CD14-positive monocyte (primary cell): ENCODE results near the gene ORAI1. TPM values are rescaled to one million over a fixed set of nuclear protein-coding genes. Genes with fewer than 3 reads are reported as not detected.

Experiments used
- DNase-seq, 3 donors: peaks; one replicate each; pipeline ENCODE4 v3.0.0-alpha.2; 2011 to 2022
- H2AFZ ChIP-seq: 2 replicates; pipeline ENCODE4 v1.6.0; 2012; ENCODE audit warnings: mild to moderate bottlenecking, low read depth, low read length, inconsistent platforms; ENCODE audit not compliant: insufficient read depth, poor library complexity, severe bottlenecking
- H3K27ac ChIP-seq, 2 donors: 1 replicate in 1 of 2; 2 replicates in 1 of 2; pipeline ENCODE4 v1.5.1; 2012 to 2013; ENCODE audit warnings: low read length in 2 of 2, control low read depth in 1 of 2, inconsistent platforms in 1 of 2, low read depth in 1 of 2, mild to moderate bottlenecking in 1 of 2
- H3K27me3 ChIP-seq, 2 donors: one replicate each; pipeline versions ENCODE4 v1.6.0 to v1.6.1; 2011 to 2013; ENCODE audit warnings: low read length in 2 of 2; ENCODE audit not compliant: control insufficient read depth in 2 of 2, insufficient read depth in 2 of 2
- H3K36me3 ChIP-seq, 2 donors: replicated peaks in 1 of 2; 1 replicate in 1 of 2; 2 replicates in 1 of 2; pipeline versions ENCODE4 v1.5.1 to v1.6.1; 2012 to 2013; ENCODE audit warnings: low read length in 2 of 2, control low read depth in 1 of 2, inconsistent platforms in 1 of 2, mild to moderate bottlenecking in 1 of 2; ENCODE audit not compliant: insufficient read depth in 2 of 2, control insufficient read depth in 1 of 2
- H3K4me1 ChIP-seq, 2 donors: 1 replicate in 1 of 2; 2 replicates in 1 of 2; pipeline versions ENCODE4 v1.5.1 to v1.6.1; 2012 to 2013; ENCODE audit warnings: low read length in 2 of 2, control low read depth in 1 of 2, inconsistent platforms in 1 of 2, mild to moderate bottlenecking in 1 of 2, moderate library complexity in 1 of 2; ENCODE audit not compliant: insufficient read depth in 2 of 2, control insufficient read depth in 1 of 2
- H3K4me2 ChIP-seq: replicated peaks from 2 replicates; pipeline ENCODE3; 2012; ENCODE audit warnings: low read length, moderate library complexity, mild to moderate bottlenecking; ENCODE audit not compliant: poor library complexity, severe bottlenecking; ENCODE audit errors: extremely low read depth
- H3K4me3 ChIP-seq, 3 experiments: fragments of 200-600 bp in 1 of 3; sonication (generic) in 1 of 3; replicated peaks in 1 of 3; 1 replicate in 2 of 3; 2 replicates in 1 of 3; pipeline ENCODE4 v1.5.1; 2011 to 2013; ENCODE audit warnings: low read length in 3 of 3, mild to moderate bottlenecking in 3 of 3, control low read depth in 2 of 3, low read depth in 2 of 3, inconsistent platforms in 1 of 3, moderate library complexity in 1 of 3
- H3K79me2 ChIP-seq: 2 replicates; pipeline ENCODE4 v1.6.0; 2012; ENCODE audit warnings: mild to moderate bottlenecking, control low read depth, inconsistent platforms, low read length, moderate library complexity; ENCODE audit not compliant: insufficient read depth
- H3K9ac ChIP-seq: 2 replicates; pipeline ENCODE4 v1.6.0; 2017; ENCODE audit warnings: low read length, mild to moderate bottlenecking; ENCODE audit not compliant: insufficient read depth, poor library complexity, severe bottlenecking
- H3K9me3 ChIP-seq, 2 donors: replicated peaks in 1 of 2; 1 replicate in 1 of 2; 2 replicates in 1 of 2; pipeline versions ENCODE4 v1.5.1 to v1.6.1; 2012 to 2013; ENCODE audit warnings: low read length in 2 of 2, control low read depth in 1 of 2; ENCODE audit not compliant: control insufficient read depth in 1 of 2, insufficient read depth in 1 of 2
- H4K20me1 ChIP-seq: 2 replicates; pipeline ENCODE4 v1.6.0; 2012; ENCODE audit warnings: mild to moderate bottlenecking, low read length, control low read depth, moderate library complexity; ENCODE audit not compliant: insufficient read depth
- H3K27ac Mint-ChIP-seq, 7 donors: one replicate each; pipeline ENCODE4 v1.8.0; 2020; ENCODE audit warnings: mild to moderate bottlenecking in 7 of 7, mixed read lengths in 7 of 7, moderate library complexity in 6 of 7, inconsistent platforms in 2 of 7
- H3K27me3 Mint-ChIP-seq, 3 donors: one replicate each; pipeline ENCODE4 v1.8.0; 2021 to 2022; ENCODE audit warnings: low read depth in 3 of 3, mild to moderate bottlenecking in 3 of 3, mixed read lengths in 3 of 3, moderate library complexity in 3 of 3, inconsistent platforms in 1 of 3
- H3K36me3 Mint-ChIP-seq, 2 donors: one replicate each; pipeline ENCODE4 v1.8.0; 2020; ENCODE audit warnings: mixed read lengths in 2 of 2, inconsistent platforms in 1 of 2, mild to moderate bottlenecking in 1 of 2
- H3K4me1 Mint-ChIP-seq: one replicate; pipeline ENCODE4 v1.8.0; 2020; ENCODE audit warnings: mild to moderate bottlenecking, mixed read lengths
- H3K4me3 Mint-ChIP-seq, 2 donors: one replicate each; pipeline ENCODE4 v1.8.0; 2020; ENCODE audit warnings: mild to moderate bottlenecking in 2 of 2, mixed read lengths in 2 of 2, moderate library complexity in 1 of 2
- H3K9me3 Mint-ChIP-seq, 7 donors: one replicate each; pipeline ENCODE4 v1.8.0; 2020 to 2022; ENCODE audit warnings: mixed read lengths in 7 of 7, mild to moderate bottlenecking in 6 of 7, moderate library complexity in 6 of 7, inconsistent platforms in 2 of 7
- WGBS: methylation state at CpG from one replicate; pipeline ENCODE4 v1.1.5; 2013; ENCODE audit warnings: missing lambda C conversion rate; ENCODE audit not compliant: insufficient coverage; 5-methylcytosine and 5-hydroxymethylcytosine counted together
- intact Hi-C, 2 donors: fragments of 100-400 bp; cut with micrococcal nuclease; formaldehyde crosslinking; loops; one replicate each; pipeline versions ENCODE4 v1.15.0 to v1.15.1; 2023
- polyA plus RNA-seq, 3 donors: library from polyadenylated mRNA; depleted of rRNA in 1 of 3; unstranded in 2 of 3; stranded (reverse) in 1 of 3; fragments of 300-500 nt in 2 of 3; fragments of >200 nt in 1 of 3; fragmentation: Illumina TruSeq in 2 of 3; gene quantifications; 1 replicate in 2 of 3; 2 replicates in 1 of 3; pipeline ENCODE4 v1.2.3, GENCODE V29; 2012 to 2021
- TF ChIP-seq, protein P1 (sequence below): fragments of 200-600 bp; IDR thresholded peaks from one replicate; pipeline ENCODE4 v1.8.0; 2022; ENCODE audit warnings: antibody characterized with exemption, mild to moderate bottlenecking

ORAI1 gene
- polyA plus RNA-seq, 3 donors, result 36.4 to 77.9 (median 54.6) TPM

DNA sequence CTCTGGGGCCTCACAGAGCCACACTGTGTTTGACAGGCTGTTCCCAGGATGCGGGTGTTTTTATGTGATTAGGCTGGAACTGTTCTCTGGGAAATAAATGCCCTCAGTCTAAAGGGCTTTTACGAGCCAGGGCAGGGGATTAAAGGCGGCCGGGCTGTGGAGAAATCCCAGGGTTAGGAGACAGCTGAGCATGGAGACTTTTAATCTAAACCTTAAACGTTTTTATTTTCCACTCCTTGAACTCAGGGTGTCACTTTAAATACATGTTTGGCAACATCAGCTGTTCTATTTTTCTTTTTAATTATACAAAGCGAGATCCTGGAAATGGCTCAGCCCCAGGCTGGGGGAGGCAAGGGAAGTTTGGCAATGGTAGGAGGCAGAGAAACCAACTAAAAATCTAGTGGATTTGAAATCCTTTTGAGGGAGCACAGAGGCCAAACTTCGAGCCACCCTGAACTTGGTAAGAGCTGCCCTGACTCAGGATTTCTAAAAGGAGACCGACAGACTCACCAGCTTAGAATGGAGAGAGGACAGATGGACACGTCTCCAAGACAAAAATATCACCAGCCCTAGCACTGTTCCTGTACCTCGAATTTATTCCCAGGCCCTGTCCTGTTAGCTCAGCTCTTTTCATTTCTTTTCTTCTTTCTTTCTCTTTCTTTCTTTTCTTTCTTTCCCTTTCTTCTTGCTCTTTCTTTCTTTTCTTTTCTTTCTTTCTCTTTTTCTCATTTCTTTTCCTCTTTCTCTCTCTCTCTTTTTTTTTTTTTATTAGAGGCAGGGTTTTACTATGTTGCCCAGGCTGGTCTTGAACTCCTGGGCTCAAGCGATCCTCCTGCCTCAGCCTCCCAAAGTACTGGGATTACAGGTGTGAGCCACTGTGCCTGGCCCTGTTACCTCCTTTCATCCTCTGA lies 15.8 kb upstream of the ORAI1 start:
- Mint-ChIP-seq H3K9me3 (peaks cover 6 to 12% (median 9%) of the 10 kb centered on the region in 7 donors), H3K36me3 (no peaks in the 10 kb centered on the region), H3K27ac (peak overlapping the region in 1 of 7 donors; percentile 42), H3K4me1 (peaks cover 9% of the 10 kb centered on the region), H3K27me3 (peaks cover 0 to 5% (median 2%) of the 10 kb centered on the region in 3 donors), H3K4me3 (no peak overlapping the region)
- Histone ChIP-seq H4K20me1 (no peaks in the 10 kb centered on the region), H3K9ac (no peak overlapping the region), H3K9me3 (peaks cover 0 to 7% of the 10 kb centered on the region in 2 donors), H3K27me3 (no peaks in the 10 kb centered on the region), H3K79me2 (no peaks in the 10 kb centered on the region), H3K27ac (no peak overlapping the region), H3K4me1 (peaks cover 0 to 6% of the 10 kb centered on the region in 2 donors), H3K4me3 (no peak overlapping the region), H2AFZ (no peak overlapping the region), H3K4me2 (no peak overlapping the region), H3K36me3 (no peaks in the 10 kb centered on the region)
- 100% methylated on average over 5 of the region's 11 CpGs for WGBS
- intact Hi-C loops, result loop anchor here in 1 of 2 donors (5.0 kb wide), 1 partner anchor 33 kb away; no protein-coding TSS in a partner anchor
- TF ChIP-seq, protein P1, sequence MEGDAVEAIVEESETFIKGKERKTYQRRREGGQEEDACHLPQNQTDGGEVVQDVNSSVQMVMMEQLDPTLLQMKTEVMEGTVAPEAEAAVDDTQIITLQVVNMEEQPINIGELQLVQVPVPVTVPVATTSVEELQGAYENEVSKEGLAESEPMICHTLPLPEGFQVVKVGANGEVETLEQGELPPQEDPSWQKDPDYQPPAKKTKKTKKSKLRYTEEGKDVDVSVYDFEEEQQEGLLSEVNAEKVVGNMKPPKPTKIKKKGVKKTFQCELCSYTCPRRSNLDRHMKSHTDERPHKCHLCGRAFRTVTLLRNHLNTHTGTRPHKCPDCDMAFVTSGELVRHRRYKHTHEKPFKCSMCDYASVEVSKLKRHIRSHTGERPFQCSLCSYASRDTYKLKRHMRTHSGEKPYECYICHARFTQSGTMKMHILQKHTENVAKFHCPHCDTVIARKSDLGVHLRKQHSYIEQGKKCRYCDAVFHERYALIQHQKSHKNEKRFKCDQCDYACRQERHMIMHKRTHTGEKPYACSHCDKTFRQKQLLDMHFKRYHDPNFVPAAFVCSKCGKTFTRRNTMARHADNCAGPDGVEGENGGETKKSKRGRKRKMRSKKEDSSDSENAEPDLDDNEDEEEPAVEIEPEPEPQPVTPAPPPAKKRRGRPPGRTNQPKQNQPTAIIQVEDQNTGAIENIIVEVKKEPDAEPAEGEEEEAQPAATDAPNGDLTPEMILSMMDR, result no peak
- DNase-seq, result no peak

DNA sequence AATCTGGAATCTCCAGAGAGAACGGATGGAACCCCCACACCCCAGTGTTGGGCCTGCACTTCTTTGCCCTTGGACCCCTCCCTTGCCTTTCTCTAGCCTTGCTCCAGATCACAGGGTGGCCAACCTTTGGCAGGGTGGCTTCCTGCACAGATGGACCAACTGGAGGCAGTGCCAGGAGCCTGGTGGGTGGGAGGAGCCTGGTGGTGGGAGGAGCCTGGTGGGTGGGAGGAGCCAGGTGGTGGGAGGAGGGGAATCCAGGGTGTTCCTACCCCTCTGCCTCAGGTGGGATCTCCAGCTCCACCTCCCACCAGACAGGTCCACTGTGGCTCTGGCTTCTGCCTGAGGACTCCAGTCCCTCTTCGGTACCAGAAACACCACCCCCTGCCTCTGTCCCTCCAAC lies 15.0 kb upstream of the ORAI1 start:
- Histone ChIP-seq H3K9me3 (peaks cover 0 to 7% of the 10 kb centered on the region in 2 donors), H3K4me1 (peaks cover 7 to 12% of the 10 kb centered on the region in 2 donors), H3K36me3 (no peaks in the 10 kb centered on the region), H3K4me2 (no peak overlapping the region), H2AFZ (no peak overlapping the region), H3K27ac (no peak overlapping the region), H3K4me3 (no peak overlapping the region), H3K9ac (no peak overlapping the region), H4K20me1 (no peaks in the 10 kb centered on the region), H3K79me2 (no peaks in the 10 kb centered on the region), H3K27me3 (no peaks in the 10 kb centered on the region)
- H3K36me3 Mint-ChIP-seq, result no peaks in the 10 kb centered on the region
- intact Hi-C loops, result loop anchor here in 1 of 2 donors (5.0 kb wide), 1 partner anchor 34 kb away; no protein-coding TSS in a partner anchor
- no peak overlapping the region for H3K4me3 Mint-ChIP-seq
- peaks cover 16% of the 10 kb centered on the region for H3K4me1 Mint-ChIP-seq
- peaks cover 6 to 12% (median 9%) of the 10 kb centered on the region in 7 donors for H3K9me3 Mint-ChIP-seq
- H3K27me3 Mint-ChIP-seq, result peaks cover 0 to 5% (median 2%) of the 10 kb centered on the region in 3 donors
- no peak for DNase-seq
- no peak overlapping the region for H3K27ac Mint-ChIP-seq
- 95% methylated on average over 2 of the region's 2 CpGs for WGBS
- TF ChIP-seq, protein P1, result no peak
